HG03558 (cell line): ENCODE results near the gene TRIM72.
"Not testable (repeated sequence)": the region's sequence is repeated elsewhere in the genome, so short reads cannot be mapped to it uniquely, and the experiment has no call there.

Source experiments
- ATAC-seq: cut with Tn5 transposase; IDR thresholded peaks from one replicate; pipeline ENCODE4 v1.9.1; 2021; ENCODE audit warnings: moderate number of reproducible peaks; ENCODE audit not compliant: unreplicated experiment; ENCODE audit errors: extremely low read depth

Gene TRIM72

DNA sequence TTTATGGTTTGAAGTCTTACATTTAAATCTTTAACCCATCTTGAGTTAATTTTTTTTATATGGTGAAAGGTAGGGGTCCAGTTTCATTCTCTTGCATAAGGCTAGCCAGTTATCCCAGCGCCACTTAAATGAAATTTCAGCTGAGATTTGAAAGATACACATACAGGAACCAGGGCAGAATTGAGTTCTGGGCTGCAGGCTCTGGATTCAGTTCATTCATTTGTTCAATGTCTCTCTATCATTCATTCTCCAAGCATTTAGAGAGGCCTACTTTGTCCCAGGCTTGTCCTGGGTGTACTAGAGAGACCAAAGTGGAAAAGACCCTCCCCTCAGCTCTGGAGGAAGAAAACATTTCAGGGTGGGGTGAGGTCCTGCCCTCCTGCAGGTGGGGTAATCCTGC is 577 bp upstream of the TRIM72 start:
- no peak for ATAC-seq

DNA sequence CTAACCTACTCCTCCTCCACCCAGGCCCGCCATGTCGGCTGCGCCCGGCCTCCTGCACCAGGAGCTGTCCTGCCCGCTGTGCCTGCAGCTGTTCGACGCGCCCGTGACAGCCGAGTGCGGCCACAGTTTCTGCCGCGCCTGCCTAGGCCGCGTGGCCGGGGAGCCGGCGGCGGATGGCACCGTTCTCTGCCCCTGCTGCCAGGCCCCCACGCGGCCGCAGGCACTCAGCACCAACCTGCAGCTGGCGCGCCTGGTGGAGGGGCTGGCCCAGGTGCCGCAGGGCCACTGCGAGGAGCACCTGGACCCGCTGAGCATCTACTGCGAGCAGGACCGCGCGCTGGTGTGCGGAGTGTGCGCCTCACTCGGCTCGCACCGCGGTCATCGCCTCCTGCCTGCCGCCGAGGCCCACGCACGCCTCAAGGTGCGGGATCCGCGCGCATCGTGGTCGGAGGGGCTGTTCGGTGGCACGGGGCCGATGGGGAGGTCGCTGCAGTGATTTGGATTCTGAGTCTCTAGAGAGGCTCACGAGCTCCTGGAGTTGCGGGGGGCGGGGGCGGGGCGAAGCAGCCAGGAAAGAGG is 878 bp downstream of the TRIM72 start:
- ATAC-seq: no peak

GRCh38 chr16:31215287-31216162 is 1.6 kb downstream of the TRIM72 start:
- ATAC-seq: no peak

DNA sequence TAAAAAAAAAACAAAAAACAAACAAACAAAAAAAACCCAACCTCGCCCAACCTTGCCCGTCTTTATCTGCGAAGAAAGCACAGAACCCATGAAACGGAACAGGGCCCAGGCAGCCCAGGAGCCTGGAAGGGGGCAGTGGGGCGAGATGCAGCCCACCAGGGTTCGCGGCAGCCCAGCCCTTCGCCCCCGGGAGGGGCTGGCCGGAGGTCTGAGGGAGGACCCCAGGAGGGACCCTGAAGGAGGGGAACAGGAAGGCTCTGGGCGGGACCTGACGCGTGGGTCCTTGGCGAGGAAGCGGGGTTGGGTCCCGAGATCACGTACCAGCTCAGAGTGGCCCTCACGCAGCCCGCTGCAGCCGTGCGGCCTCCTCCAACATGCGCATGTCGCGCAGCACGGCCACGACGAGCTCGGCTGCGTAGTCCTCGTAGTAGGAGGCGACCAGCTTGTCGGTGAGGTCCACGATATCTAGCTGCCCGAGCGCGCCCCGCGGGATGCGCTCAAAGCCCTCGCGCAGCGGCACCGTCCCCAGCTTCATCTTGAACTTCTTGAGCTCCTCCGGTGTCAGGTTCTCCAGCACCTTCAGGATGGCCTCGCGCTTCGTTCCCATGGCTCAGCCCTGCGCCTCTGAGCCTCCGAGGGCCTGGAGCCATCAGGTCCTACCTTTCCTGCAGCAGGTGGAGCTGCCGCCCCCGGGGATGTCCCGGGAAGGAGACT is 2.7 kb downstream of the TRIM72 start, which contains the start of gene PYDC1:
Gene PYDC1, minus strand, starts transcription at position 714 of the 714 bp plus-strand sequence. Its CDS starts 107 bp downstream, at position 607.
- ATAC-seq: no peak

GRCh38 chr16:31217136-31217530 is 3.2 kb downstream of the TRIM72 start:
- ATAC-seq: no peak

- no peak for ATAC-seq
Observed at GRCh38 chr16:31219154-31219741, 5.3 kb downstream of the TRIM72 start.

GRCh38 chr16:31221357-31222160 is 7.6 kb downstream of the TRIM72 start:
- ATAC-seq: no peak

DNA sequence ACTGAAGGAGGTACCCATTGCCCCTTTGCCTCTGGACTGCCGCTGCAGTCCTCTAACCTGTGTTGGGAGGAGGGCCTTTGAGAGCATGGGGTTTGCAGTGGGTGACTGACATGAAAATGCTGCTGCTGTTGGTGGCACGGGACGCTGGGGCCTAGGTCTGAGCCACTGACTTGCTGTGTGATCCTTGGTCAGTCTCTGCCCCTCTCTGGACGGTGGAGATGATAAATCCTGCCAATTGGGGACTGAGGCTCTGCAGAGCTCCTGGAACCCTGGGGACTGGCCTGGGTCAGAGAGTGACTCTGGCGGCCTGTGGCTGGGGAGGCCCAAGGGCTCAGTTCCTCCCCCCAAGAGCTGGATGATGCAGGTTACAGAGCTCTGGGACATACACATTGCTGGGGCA is 9.1 kb downstream of the TRIM72 start:
- ATAC-seq: no peak

- ATAC-seq: no peak
Observed at GRCh38 chr16:31224092-31224955, 10.4 kb downstream of the TRIM72 start.

DNA sequence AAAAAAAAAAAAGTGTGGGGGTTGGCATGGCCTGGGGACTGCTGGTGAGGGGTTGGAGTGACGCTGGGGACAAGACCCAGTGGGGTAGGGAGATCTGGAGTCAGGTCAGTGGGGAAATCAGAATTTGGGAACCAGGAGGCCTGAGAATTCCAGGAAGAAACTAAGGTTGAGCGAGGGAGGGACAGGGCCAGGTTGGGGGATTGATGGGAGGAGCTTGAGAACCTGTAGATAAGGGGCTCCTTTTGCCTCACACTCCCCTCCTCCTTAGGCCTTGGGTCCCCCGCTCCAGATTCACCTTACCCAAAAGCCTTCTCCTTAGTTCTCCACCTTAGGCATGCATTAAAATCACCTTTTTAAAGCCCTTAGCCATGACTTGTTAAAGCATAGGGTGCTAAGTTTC is 11.3 kb downstream of the TRIM72 start:
- ATAC-seq: no peak

- no peak for ATAC-seq
Observed at GRCh38 chr16:31228206-31228605, 14.3 kb downstream of the TRIM72 start.

- no peak for ATAC-seq
Observed at GRCh38 chr16:31229501-31229900, 15.6 kb downstream of the TRIM72 start.

DNA sequence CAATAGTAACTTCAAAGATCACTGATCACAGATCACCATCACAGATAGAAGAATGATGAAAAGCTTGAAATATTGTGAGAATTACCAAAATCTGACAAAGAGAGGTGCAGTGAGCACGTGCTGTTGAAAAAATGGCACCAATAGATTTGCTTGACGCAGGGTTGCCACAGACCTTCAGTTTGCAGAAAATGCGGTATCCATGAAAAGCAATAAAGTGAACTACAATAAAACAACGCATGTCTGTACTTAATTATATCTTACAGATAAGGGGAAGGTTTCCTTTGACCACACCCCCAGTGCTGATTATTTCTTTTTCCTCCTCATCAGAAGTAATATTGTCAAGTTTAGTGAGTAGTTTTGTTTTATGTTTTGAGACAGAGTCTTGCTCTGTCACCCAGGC is 24.1 kb downstream of the TRIM72 start:
- ATAC-seq: no peak

GRCh38 chr16:31242206-31242605 is 28.3 kb downstream of the TRIM72 start:
- no peak for ATAC-seq

DNA sequence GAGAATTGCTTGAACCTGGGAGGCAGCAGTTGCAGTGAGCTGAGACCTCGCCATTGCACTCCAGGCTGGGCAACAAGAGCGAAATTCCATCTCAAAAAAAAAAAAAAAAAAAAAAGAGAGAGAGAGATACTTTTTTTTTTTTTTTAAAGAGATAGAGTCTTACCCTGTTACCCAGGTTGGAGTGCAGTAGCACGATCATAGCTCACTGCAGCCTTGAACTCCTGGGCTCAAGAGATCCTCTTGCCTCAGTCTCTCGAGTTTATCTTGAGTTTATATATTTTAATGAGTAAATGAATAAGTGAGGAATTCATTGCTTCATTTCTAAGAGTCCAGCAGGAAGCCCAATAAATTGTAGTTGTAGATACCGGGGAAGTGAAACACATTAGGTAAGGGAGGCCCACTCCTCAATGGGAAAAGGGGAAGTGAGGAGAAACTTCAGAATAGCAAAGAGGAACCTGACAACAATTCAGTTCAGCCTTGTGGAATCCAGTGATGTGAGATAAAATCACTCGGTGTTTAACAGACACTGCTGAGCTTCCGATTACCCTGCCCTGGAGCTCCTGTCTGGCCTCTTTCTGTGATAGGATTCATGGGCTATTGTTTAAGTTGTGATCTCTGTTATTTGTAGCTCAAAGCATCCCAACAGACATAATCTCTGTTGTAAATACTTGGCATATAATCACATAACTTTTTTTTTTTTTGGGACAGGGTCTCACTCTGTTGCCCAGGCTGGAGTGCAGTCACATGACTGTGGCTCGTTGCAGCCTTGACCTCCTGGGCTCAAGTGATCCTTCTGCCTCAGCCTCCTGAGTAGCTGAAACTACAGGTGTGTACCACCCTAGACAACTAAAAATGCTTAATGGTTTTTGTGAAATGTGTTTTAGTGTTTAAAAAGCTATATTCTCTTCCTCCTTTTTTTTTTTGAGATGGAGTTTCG is 30.1 kb downstream of the TRIM72 start:
- no peak for ATAC-seq

DNA sequence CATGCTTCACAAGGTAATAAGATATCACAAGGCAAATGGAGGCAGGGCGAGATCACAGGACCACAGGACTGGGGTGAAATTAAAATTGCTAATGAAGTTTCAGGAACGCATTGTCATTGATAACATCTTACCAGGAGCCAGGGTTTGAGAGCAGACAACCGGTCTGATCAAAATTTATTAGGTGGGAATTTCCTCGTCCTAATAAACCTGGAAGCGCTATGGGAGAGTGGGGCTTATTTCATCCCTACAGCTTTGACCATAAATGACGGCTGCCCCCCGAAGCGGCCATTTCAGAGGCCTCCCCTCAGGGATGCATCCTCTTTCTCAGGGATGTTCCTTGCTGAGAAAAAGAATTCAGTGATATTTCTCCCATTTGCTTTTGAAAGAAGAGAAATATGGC is 31.7 kb downstream of the TRIM72 start:
- ATAC-seq: not testable (repeated sequence)

- ATAC-seq: no peak
Observed at GRCh38 chr16:31246296-31246695, 32.4 kb downstream of the TRIM72 start.

GRCh38 chr16:31248344-31248743 is 34.4 kb downstream of the TRIM72 start:
- ATAC-seq: no peak
